ENCODE measurements around the gene TULP3. TPM values are rescaled to one million over a fixed set of nuclear protein-coding genes. Genes with fewer than 3 reads are reported as not detected.

Gene TULP3, protein sequence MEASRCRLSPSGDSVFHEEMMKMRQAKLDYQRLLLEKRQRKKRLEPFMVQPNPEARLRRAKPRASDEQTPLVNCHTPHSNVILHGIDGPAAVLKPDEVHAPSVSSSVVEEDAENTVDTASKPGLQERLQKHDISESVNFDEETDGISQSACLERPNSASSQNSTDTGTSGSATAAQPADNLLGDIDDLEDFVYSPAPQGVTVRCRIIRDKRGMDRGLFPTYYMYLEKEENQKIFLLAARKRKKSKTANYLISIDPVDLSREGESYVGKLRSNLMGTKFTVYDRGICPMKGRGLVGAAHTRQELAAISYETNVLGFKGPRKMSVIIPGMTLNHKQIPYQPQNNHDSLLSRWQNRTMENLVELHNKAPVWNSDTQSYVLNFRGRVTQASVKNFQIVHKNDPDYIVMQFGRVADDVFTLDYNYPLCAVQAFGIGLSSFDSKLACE
- 9.4 and 12.5 TPM in 2 replicates for total RNA-seq

DNA sequence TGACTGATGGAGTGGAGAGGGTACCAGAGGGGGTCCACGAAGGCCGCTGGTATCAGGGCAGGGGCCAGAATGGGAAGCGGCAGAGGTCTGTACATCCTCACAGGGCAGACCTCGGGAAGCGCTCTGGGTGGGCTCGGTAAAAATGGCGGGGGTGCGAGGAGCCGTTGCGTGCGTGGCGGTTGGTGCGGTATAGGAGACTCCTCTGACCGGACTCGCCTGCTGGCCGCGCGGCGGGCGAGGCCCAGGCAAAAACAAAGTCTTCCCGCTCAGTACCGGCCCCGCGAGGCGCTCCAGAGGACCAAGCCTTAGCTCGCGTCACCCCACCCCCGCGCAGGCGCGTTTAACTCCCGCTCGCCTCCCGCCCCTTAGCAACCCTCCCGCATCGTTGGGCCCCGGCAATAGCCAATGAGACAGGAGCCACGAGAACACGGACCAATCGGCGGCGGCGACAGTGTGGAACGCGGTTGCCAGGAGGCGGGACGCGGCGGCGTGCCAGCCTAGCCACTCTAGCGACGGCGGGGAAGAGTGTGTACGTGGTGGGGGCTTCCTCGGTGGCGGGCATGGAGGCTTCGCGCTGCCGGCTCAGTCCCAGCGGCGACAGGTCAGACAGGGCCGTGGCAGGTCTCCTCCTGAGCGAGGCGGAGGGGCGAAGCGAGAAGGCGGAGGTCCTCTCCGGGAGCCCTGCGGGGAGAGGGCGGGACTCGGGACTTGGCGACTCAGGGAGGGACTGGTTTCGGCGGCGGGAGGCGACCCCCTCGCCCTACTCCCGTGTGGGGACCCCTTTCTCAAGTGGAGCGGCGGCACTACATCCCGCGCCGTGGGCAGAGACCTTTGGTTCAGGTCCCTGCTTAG is at the start of gene TULP3:
Gene TULP3 (plus strand): TSS at position 504 of the 852 bp plus-strand sequence. CDS start 57 bp downstream, at position 561.

DNA sequence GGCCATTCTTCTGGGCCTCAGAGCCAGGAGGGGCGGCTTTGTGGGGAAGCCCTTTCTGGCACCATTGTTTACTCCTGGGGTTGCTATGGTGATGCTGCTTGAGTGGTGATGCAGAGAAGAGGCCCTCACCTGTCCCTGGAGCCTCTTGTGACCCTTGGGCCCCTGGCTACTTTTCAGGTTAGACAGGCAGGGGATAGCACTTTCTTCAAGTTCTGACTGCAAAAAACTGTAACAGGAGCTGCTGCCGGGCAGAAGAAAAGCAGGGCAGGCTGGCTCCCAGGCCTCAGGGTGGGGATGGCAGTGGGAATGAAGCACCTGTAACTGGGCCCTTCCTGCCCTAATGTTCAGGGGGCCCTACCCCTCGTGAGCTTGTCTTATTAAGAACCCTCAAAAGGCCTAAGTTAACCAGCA is 33.7 kb upstream of the TULP3 start, which contains the start of gene TEX52:
Gene TEX52 (minus strand): TSS at position 19 of the 411 bp plus-strand sequence. CDS start 13 bp downstream, at position 6.

DNA sequence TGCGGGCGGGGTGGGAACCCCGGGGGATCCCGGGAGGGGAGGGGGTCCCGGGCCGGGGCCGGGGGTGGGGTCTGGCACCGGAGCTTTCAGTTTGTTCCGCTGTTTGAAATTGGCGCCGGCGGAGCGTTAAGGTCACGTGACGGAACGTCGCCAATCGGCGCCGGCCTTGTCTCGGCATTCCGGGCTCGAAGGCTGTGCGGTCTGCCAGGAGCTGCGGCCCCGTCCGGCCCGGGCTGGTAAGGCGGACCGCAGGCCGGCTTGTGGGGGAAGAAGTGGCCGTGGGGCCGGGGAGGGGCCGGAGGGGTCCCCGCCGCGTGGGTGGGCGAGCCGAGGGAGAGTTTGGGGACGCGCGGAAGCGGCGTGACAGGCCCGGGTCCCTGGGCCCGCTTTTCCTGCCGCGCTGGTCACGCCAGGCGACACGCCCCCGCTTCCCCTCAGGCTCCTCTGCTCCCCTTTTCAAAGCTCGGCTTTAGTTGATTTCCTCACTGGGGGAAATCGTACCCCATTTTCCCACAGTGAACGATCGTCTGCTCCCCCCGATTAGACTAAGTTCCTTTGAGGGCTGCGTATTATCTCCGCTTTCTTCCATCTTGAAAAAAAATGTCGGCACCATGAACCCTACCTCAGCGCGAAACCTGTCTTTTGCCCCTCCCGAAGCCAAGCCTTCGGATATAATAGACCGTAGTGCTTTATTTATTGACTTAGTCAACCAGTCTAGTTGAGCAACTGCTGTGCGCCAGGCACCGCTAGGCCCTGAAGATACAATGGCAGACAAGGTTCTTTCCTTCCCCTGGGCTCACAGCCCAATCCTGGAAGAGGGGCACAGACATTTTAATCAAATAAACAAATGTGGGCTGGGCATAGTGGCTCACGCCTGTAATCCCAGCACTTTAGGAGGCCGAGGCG is 13.4 kb upstream of the TULP3 start, which contains the start of the genes FOXM1 and RHNO1:
Gene FOXM1 (minus strand): TSS at position 128 of the 906 bp plus-strand sequence. CDS start 2,696 bp downstream, outside the sequence.
Gene RHNO1 (plus strand): TSS at position 177 of the 906 bp plus-strand sequence. CDS start 8,144 bp downstream, outside the sequence.

GRCh38 chr12:2959192-2959504 is 68.5 kb downstream of the TULP3 start, which contains the start of gene TEAD4:
Gene TEAD4 (plus strand): TSS chr12:2959397.

Other genes starting within 250 kb of the TULP3 start
- gene FKBP4, start 95.9 kb upstream of the TULP3 start, total RNA-seq, result 96.1 and 109 TPM in 2 replicates
- 8.9 and 13.2 TPM in 2 replicates for gene ITFG2, start 78.2 kb upstream of the TULP3 start, total RNA-seq
- not detected in 2 replicates for gene NRIP2, start 55.9 kb upstream of the TULP3 start, total RNA-seq
- gene TEX52, start 33.9 kb upstream of the TULP3 start, total RNA-seq, result not detected in 2 replicates
- gene FOXM1, start 13.7 kb upstream of the TULP3 start, total RNA-seq, result 0.48 and 0.64 TPM in 2 replicates
- gene RHNO1, start 13.7 kb upstream of the TULP3 start, total RNA-seq, result 14.9 and 23.7 TPM in 2 replicates
- 2.8 and 5.1 TPM in 2 replicates for gene TEAD4, start 68.5 kb downstream of the TULP3 start, total RNA-seq
- gene TSPAN9, start 186.5 kb downstream of the TULP3 start, total RNA-seq, result 3.4 and 10.6 TPM in 2 replicates